ENCODE data around the gene C2orf72. TPM values are rescaled to one million over a fixed set of nuclear protein-coding genes. Genes with fewer than 3 reads are reported as not detected.

The C2orf72 gene
- total and polyA plus RNA-seq, 2 donors (not counting 1 experiment from before 2014, with no cell fraction given) = 0.33 to 1.9 TPM

GRCh38 chr2:231010201-231010730 is 27.1 kb upstream of the C2orf72 start:
- no peaks in the 10 kb centered on the region for H4K20me1 ChIP-seq (ENCODE audit: control insufficient read depth, extremely low read depth, insufficient read depth, low read length)
- H3K27ac ChIP-seq (ENCODE audit: insufficient read depth, low read length) = no peak overlapping the region
- no peak overlapping the region for H3K9ac ChIP-seq (ENCODE audit: insufficient read depth, low read length)
- H3K36me3 ChIP-seq (ENCODE audit: control insufficient read depth, insufficient read depth, low read length) = no peaks in the 10 kb centered on the region
- H3K9me3 ChIP-seq (ENCODE audit: control insufficient read depth, insufficient read depth, low read depth, low read length) = no peaks in the 10 kb centered on the region
- DNase-seq (ENCODE audit: low read depth in 2 of 2) = no peak
- H3K4me2 ChIP-seq (ENCODE audit: extremely low read depth, insufficient read depth, low read length) = no peak overlapping the region
- H3K27me3 ChIP-seq (ENCODE audit: control insufficient read depth, insufficient read depth, low read length) = peaks cover 11% of the 10 kb centered on the region
- TF ChIP-seq EZH2 (IDR thresholded peaks at IDR 0.05; ENCODE audit: low read length, missing control alignments) = no peak
- H3K4me1 ChIP-seq (ENCODE audit: control insufficient read depth, extremely low read depth, insufficient read depth, low read length) = no peaks in the 10 kb centered on the region
- H3K79me2 ChIP-seq (ENCODE audit: control insufficient read depth, insufficient read depth, low read length) = no peaks in the 10 kb centered on the region
- no peak overlapping the region for H2AFZ ChIP-seq (ENCODE audit: low read length)
- no peak overlapping the region for H3K4me3 ChIP-seq (replicated peaks in 1 of 4; ENCODE audit: control extremely low read depth in 1 of 4, insufficient read depth in 1 of 4, low read depth in 3 of 4, low read length in 4 of 4)

DNA sequence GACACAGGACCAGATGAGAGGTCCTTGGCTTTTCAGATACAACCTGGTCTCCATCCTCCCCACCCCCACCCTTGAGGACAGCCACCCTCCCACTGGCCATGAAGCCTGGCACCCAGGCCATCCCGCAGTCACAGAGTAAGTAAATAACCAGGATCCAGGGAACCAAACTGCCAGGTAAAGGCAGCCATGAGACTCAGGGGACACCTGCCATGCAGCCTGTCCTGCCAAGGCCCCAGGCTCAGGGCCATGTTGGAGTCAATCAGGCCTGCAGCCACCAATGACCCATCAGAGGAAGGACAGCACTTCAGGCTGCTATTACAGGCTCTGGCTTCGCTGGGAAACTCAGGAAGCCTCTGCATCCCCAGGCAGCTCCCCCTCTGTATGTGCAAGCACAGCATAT is 25.8 kb upstream of the C2orf72 start:
- H3K27me3 ChIP-seq (ENCODE audit: control insufficient read depth, insufficient read depth, low read length) = peaks cover 17% of the 10 kb centered on the region
- TF ChIP-seq EZH2 (IDR thresholded peaks at IDR 0.05; ENCODE audit: low read length, missing control alignments) (no peak), CTCF (conservative IDR thresholded peaks at IDR 0.05 in 1 of 2, IDR thresholded peaks at IDR 0.05 in 1 of 2; ENCODE audit: low read depth in 1 of 2, low read length in 2 of 2) (no peak)
- H4K20me1 ChIP-seq (ENCODE audit: control insufficient read depth, extremely low read depth, insufficient read depth, low read length) = no peaks in the 10 kb centered on the region
- H3K9ac ChIP-seq (ENCODE audit: insufficient read depth, low read length) = no peak overlapping the region
- H3K9me3 ChIP-seq (ENCODE audit: control insufficient read depth, insufficient read depth, low read depth, low read length) = no peaks in the 10 kb centered on the region
- no peak overlapping the region for H2AFZ ChIP-seq (ENCODE audit: low read length)
- DNase-seq (ENCODE audit: low read depth in 2 of 2) = no peak
- no peak overlapping the region for H3K4me3 ChIP-seq (replicated peaks in 1 of 4; ENCODE audit: control extremely low read depth in 1 of 4, insufficient read depth in 1 of 4, low read depth in 3 of 4, low read length in 4 of 4)
- H3K4me1 ChIP-seq (ENCODE audit: control insufficient read depth, extremely low read depth, insufficient read depth, low read length) = no peaks in the 10 kb centered on the region
- H3K79me2 ChIP-seq (ENCODE audit: control insufficient read depth, insufficient read depth, low read length) = no peaks in the 10 kb centered on the region
- H3K27ac ChIP-seq (ENCODE audit: insufficient read depth, low read length) = no peak overlapping the region
- no peaks in the 10 kb centered on the region for H3K36me3 ChIP-seq (ENCODE audit: control insufficient read depth, insufficient read depth, low read length)
- no peak overlapping the region for H3K4me2 ChIP-seq (ENCODE audit: extremely low read depth, insufficient read depth, low read length)

GRCh38 chr2:231012463-231012862 is 24.9 kb upstream of the C2orf72 start:
- no peak overlapping the region for H2AFZ ChIP-seq (ENCODE audit: low read length)
- H3K27me3 ChIP-seq (ENCODE audit: control insufficient read depth, insufficient read depth, low read length) = peaks cover 17% of the 10 kb centered on the region
- H3K36me3 ChIP-seq (ENCODE audit: control insufficient read depth, insufficient read depth, low read length) = no peaks in the 10 kb centered on the region
- H3K79me2 ChIP-seq (ENCODE audit: control insufficient read depth, insufficient read depth, low read length) = no peaks in the 10 kb centered on the region
- no peak overlapping the region for H3K9ac ChIP-seq (ENCODE audit: insufficient read depth, low read length)
- DNase-seq (ENCODE audit: low read depth in 2 of 2) = no peak
- no peaks in the 10 kb centered on the region for H3K4me1 ChIP-seq (ENCODE audit: control insufficient read depth, extremely low read depth, insufficient read depth, low read length)
- H4K20me1 ChIP-seq (ENCODE audit: control insufficient read depth, extremely low read depth, insufficient read depth, low read length) = no peaks in the 10 kb centered on the region
- H3K9me3 ChIP-seq (ENCODE audit: control insufficient read depth, insufficient read depth, low read depth, low read length) = no peaks in the 10 kb centered on the region
- no peak for TF ChIP-seq EZH2 (IDR thresholded peaks at IDR 0.05; ENCODE audit: low read length, missing control alignments)
- TF ChIP-seq CTCF (conservative IDR thresholded peaks at IDR 0.05 in 1 of 2, IDR thresholded peaks at IDR 0.05 in 1 of 2; ENCODE audit: low read depth in 1 of 2, low read length in 2 of 2) = no peak
- H3K4me2 ChIP-seq (ENCODE audit: extremely low read depth, insufficient read depth, low read length) = no peak overlapping the region
- no peak overlapping the region for H3K4me3 ChIP-seq (replicated peaks in 1 of 4; ENCODE audit: control extremely low read depth in 1 of 4, insufficient read depth in 1 of 4, low read depth in 3 of 4, low read length in 4 of 4)
- H3K27ac ChIP-seq (ENCODE audit: insufficient read depth, low read length) = no peak overlapping the region

Data from fibroblast of lung (primary cell).